ENCODE data around the gene GUCY2F.

DNA sequence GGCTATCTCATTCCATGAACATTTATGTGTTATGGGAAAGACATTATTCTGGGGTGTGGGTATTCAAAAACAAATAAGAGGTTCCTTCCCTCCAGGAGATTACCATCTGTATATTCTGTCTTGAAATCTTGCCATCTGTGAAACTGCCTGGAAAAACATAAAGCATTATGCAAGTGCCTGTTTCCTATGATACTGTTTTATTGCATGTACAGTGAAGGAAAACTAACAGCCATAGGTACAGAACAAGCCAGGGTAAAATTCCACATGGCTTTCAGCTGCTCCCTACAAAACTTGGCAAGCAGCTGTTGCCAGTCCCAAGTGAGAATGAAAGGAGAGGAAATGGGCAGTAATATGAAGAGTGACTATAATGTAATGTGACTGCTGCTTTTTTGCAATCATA, 136.0 kb downstream of the GUCY2F start:
- TF ChIP-seq, protein P1, sequence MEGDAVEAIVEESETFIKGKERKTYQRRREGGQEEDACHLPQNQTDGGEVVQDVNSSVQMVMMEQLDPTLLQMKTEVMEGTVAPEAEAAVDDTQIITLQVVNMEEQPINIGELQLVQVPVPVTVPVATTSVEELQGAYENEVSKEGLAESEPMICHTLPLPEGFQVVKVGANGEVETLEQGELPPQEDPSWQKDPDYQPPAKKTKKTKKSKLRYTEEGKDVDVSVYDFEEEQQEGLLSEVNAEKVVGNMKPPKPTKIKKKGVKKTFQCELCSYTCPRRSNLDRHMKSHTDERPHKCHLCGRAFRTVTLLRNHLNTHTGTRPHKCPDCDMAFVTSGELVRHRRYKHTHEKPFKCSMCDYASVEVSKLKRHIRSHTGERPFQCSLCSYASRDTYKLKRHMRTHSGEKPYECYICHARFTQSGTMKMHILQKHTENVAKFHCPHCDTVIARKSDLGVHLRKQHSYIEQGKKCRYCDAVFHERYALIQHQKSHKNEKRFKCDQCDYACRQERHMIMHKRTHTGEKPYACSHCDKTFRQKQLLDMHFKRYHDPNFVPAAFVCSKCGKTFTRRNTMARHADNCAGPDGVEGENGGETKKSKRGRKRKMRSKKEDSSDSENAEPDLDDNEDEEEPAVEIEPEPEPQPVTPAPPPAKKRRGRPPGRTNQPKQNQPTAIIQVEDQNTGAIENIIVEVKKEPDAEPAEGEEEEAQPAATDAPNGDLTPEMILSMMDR (optimal IDR thresholded peaks at IDR 0.05 in 1 of 3, IDR thresholded peaks at IDR 0.05 in 1 of 3, conservative IDR thresholded peaks at IDR 0.05 in 1 of 3; ENCODE audit: extremely low read depth in 1 of 3, insufficient read depth in 2 of 3, low read length in 3 of 3) = no peak
- TF ChIP-seq EZH2 (IDR thresholded peaks at IDR 0.05; ENCODE audit: low read length) = no peak

Measured in keratinocyte (primary cell).